ENCODE results near the gene TADA1. TPM values are rescaled to one million over a fixed set of nuclear protein-coding genes. Genes with fewer than 3 reads are reported as not detected.

The TADA1 gene
- 14.0 and 15.1 TPM in 2 replicates for total RNA-seq (2014; rRNA removed; shearing (Covaris generic))

- peak; percentile 98 for DNase-seq (ENCODE audit: low read depth)
Measured at GRCh38 chr1:166875734-166876539, at the start of gene TADA1. TSS of gene TADA1 (minus strand) at chr1:166876264. CDS start at chr1:166876233, 31 bp downstream.

GRCh38 chr1:166924823-166925541 lies 48.9 kb upstream of the TADA1 start:
- DNase-seq (ENCODE audit: low read depth), result peak; percentile 48

- DNase-seq (ENCODE audit: low read depth), result no peak
Measured at GRCh38 chr1:166920561-166921475, 44.8 kb upstream of the TADA1 start.

GRCh38 chr1:166918956-166919316 lies 42.9 kb upstream of the TADA1 start:
- DNase-seq (ENCODE audit: low read depth), result no peak

GRCh38 chr1:166918088-166918955 lies 42.3 kb upstream of the TADA1 start:
- no peak for DNase-seq (ENCODE audit: low read depth)

GRCh38 chr1:166915941-166916340 lies 39.9 kb upstream of the TADA1 start:
- DNase-seq (ENCODE audit: low read depth), result peak; percentile 68

GRCh38 chr1:166915042-166915441 lies 39.0 kb upstream of the TADA1 start:
- DNase-seq (ENCODE audit: low read depth), result peak; percentile 15

GRCh38 chr1:166914111-166914510 lies 38.0 kb upstream of the TADA1 start:
- no peak for DNase-seq (ENCODE audit: low read depth)

- DNase-seq (ENCODE audit: low read depth), result no peak
Measured at GRCh38 chr1:166911624-166912023, 35.6 kb upstream of the TADA1 start.

GRCh38 chr1:166910396-166910994 lies 34.4 kb upstream of the TADA1 start:
- DNase-seq (ENCODE audit: low read depth), result peak; percentile 94

- peak; percentile 57 for DNase-seq (ENCODE audit: low read depth)
Measured at GRCh38 chr1:166908942-166909341, 32.9 kb upstream of the TADA1 start.

- DNase-seq (ENCODE audit: low read depth), result no peak
Measured at GRCh38 chr1:166907763-166908162, 31.7 kb upstream of the TADA1 start.

GRCh38 chr1:166907051-166907450 lies 31.0 kb upstream of the TADA1 start:
- DNase-seq (ENCODE audit: low read depth), result no peak

- DNase-seq (ENCODE audit: low read depth), result peak; percentile 70
Measured at GRCh38 chr1:166906647-166907046, 30.6 kb upstream of the TADA1 start.

GRCh38 chr1:166905900-166906299 lies 29.8 kb upstream of the TADA1 start:
- peak; percentile 97 for DNase-seq (ENCODE audit: low read depth)

GRCh38 chr1:166905136-166905535 lies 29.1 kb upstream of the TADA1 start:
- DNase-seq (ENCODE audit: low read depth), result peak; percentile 65

- DNase-seq (ENCODE audit: low read depth), result no peak
Measured at GRCh38 chr1:166903232-166903631, 27.2 kb upstream of the TADA1 start.

- peak; percentile 69 for DNase-seq (ENCODE audit: low read depth)
Measured at GRCh38 chr1:166902279-166902678, 26.2 kb upstream of the TADA1 start.

- no peak for DNase-seq (ENCODE audit: low read depth)
Measured at GRCh38 chr1:166900987-166901386, 24.9 kb upstream of the TADA1 start.

GRCh38 chr1:166899769-166900168 lies 23.7 kb upstream of the TADA1 start:
- DNase-seq (ENCODE audit: low read depth), result no peak

- no peak for DNase-seq (ENCODE audit: low read depth)
Measured at GRCh38 chr1:166895766-166896165, 19.7 kb upstream of the TADA1 start.
